ENCODE results near the gene CLIC6.
"Not testable (repeated sequence)": the region's sequence is repeated elsewhere in the genome, so short reads cannot be mapped to it uniquely, and the experiment has no call there.

The CLIC6 gene

DNA sequence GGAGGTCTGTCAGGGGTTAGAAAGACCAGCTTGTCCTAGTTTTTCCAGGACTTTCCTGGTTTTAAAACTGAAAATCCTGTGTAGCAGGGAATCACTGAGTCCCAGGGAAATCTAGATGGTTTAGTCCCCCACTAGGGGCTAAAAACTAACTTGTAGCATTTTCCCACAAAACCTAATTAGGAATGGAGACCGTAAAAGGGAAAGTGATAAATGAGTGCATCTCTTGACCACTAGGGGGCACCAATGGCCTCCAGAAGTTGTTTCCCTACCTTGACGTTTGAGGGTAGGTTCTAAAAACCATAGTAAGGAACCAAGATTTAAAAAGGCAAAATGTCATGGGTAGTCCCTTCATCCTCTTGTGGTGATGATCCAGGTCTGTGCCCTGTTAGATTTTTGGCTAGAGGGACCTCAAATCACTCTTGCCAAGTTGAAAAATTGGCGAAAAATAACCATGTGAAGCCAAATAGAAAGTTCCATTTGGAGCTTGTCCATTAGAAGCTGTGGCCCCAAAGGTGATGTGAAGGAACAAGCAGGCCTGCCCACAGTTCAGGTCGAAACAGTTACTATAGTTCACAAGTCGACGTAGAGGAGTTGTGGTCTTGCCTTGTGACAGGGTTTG lies 24.5 kb downstream of the CLIC6 start:
- DNase-seq: peak; percentile 43 to 86 (median 74)

DNA sequence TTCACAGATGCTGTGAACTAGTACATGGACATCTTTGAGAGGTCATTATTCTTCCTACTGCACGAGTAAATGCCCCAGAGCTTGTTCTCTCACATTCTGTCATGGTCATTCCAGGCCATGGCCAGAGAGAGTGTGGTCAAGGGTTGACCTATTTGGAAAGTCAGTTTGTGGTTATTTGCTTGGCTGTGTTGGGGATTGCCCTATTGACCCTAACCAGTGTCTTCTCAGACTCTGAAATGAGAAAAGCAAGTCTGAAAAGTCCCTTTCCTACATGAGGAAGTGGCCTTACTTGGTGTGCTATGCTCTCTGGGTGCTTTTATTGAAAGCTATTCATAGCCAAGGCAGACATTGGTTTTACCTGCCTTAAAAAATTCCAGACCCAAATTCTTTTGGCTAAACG lies 26.6 kb downstream of the CLIC6 start:
- no peak for DNase-seq

DNA sequence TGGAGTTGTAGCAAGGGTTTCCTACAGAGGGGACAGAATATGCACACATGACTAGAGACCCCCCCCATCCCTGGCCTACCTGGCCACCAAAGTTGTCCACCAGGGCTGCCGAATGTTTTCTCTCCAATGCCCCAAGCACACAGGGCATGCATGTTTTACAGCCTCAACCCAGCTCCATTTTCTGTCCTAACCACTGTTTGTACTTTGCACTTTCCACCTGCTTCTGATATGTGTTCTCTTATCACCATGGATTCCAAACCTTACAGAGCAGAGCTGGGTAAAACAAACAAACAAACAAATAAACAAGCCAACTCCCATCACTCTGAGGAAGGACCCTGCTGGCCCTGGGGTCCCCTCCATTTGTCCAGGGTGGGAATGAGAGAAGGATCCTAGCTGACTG lies 27.3 kb downstream of the CLIC6 start:
- no peak for DNase-seq

DNA sequence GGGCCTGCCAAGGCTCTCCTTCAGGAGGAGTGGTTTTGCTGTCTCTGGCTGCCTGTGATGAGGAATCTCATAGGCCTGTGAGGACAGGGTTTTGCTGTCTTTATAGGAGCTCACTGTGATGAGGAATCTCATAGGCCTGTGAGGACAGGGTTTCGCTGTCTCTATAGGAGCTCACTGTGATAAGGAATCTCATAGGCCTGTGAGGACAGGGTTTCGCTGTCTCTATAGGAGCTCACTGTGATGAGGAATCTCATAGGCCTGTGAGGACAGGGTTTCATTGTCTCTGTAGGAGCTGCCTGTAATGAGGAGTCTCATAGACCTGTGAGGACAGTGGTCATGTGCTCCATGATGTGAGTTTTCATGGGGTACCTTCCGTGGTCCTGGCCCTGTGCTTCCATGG lies 29.0 kb downstream of the CLIC6 start:
- no peak for DNase-seq

DNA sequence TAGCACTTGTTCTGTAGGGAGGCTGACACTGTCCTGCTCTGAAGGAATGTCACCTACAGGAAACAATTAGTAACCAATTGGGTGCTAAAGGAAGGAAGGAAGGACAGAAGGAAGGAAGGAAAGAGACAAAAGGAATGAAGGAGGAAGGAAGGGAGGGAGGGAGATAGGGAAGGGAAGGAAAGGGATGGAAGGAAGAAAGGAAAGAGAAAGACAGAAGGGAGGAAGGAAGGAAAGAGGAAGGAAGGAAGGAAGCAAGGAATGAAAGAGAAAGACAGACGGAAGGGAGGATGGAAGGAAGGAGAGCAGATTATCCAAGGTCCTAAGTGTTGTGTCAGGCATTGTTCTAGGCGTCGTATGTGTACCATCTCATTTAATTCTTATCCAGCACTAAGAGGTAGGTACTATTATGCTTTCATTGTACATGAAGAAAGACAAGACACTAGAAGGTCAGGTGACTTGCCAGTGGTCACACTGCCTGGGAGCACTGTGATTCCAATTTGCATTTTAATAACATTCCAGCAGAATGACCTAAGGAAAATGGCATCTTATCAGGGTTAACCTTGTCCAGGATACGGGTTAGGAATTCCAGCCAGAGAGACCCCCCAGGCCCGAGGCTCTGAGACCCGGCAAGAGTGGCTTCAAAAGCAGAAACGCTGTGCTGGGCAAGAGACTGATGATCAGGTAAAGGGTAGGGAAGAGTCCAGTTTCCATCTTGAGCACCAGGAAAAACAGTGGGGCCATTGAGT lies 29.6 kb downstream of the CLIC6 start:
- DNase-seq: no peak

DNA sequence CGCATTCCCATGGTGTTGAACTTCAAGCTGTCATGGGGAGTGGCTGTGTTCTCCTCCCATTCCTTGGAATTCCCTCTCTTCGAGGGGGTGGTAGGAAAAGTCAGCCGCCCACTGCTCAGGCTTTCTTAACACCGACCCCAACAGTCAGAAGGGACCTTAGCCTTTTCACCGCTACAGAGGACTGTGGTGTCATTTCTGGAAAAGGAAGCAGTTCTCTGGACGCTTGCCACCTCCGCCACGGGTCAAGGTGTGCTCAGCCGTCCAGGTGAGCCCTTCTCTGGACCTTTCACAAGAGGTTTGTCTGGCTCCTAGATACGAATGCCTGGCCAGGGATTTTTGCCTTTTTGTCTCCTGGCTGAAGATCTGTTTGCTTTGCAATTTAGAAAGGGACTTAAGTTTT lies 31.8 kb downstream of the CLIC6 start:
- DNase-seq: no peak

DNA sequence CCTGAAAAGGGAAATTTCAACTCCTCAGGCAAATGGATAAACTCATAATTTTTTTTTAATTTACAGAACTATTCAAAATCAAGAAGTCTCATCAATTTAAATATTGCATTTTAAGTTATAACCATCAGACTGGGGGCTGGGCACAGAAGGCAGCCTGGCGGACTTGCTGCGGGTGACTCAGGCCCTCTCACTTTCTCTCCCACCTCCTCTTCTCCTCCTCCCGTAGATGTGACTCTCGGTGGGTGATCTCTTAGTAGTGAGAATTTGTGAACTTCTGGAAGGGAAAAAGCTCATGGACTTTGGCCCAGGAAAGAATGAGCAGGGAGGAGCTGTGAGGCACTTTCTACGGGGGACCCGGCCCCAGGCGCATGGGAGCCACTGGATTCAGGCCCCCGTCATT lies 32.9 kb downstream of the CLIC6 start:
- no peak for DNase-seq

DNA sequence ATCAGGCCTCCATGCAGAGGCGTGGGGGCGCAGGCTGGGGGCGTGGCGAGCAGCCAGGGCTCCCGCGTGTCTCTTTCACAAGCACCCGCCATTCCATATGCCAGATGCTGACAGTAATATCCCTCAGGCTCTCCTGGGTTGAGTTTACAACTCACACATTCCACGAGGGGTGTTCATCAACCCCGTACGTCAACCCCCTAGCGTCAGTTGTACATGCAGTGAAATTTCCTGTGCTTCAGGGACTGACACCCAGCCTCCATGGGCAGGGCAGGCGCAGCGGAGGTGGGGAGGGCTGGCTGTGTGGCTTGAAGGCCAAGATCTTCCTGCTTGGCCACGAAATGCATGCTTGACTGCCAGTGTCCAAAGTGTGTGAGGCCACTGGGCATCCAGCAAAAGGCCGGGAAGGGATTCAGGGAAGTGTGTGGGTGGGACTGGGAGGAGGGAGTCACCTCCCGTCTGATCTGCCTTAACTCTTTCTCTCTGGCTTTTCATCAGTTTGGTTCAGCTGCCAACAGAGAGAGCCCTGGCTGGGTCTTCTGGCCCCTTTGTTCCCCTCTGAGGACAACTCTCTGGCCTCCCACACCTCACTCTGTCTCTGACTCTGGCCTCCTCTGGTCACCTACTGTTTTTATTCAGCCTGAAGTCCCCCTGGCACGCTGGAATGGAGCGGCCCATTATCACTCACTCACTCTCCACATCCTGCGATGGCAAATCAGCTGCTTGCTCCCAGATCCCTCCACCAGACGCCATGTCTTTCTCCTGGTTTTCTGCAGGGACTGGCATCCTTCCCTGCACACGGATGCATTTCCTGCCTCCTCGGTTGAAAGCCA lies 33.8 kb downstream of the CLIC6 start:
- DNase-seq: no peak

DNA sequence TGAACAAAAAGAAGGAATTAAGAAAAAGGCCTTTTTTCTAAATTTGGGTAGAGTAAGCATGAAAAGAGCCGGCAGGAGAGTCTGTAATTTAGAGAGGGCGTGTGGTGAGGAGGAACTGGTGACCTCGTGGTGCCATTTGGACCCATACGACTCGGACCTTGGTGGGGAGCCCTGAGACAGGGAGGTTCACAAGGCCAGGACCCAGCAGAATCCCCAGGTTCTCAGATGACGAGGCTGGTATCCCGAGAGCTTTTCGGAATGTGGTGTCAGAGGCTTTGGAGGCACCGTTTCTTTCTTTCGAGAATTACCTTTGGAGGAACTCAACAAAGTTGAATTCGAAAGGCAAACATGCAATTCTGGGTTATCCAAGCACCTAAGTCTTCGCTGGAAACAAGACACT lies 34.8 kb downstream of the CLIC6 start:
- no peak for DNase-seq

DNA sequence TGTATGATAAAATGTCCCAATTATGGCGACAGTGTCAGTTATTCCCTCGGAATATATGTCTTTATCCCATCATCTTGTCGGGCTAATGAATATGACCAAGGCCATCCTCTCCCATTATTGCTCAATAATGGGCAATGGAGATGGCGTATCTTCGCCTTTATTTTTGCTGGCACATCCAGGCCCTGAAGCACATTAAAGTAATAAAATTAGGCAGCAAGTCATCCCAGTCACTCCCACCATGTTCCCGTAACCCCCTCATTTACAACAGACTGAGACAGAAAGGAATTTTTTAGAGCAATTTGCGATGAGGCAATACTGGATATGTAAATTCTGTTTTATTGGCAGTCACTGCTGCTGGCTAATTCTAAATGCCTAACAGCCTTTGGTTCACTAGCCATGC lies 35.3 kb downstream of the CLIC6 start:
- no peak for DNase-seq

DNA sequence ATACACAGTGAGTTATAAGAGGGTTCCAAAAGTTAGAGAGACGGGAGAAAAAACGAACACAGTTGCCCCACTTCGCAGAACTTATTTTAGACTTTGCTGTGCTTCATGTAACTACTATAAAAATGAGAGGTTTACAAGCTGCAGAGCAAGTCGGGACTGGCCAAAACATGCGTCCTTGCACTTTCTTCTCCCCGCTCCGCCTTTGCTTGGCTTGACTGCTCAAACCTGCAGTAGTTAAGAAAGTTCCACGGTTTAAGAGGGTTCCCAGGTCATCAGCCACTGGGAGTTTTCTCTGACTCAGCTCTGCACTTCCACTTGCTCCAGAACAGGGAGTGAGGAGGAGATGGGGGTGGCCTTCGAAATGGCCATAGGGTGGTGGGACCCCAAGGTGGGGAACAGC lies 36.2 kb downstream of the CLIC6 start:
- DNase-seq: no peak

DNA sequence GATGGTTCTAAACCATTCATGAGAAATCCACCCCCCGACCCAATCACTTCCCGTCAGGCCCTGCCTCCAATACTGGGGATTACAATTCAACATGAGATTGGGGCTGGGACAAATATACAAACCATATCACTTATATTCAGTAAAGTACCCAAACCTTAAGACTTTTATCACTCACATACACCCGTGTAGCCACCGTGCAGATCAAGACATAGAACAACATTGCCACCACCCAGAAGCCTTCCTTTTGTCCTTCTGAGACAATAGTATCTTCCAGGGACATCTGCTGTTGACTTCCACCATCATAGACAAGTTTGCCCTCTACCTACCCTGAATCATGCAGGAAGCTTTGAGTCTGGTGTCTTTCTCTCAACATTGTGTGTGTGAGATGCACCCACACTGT lies 37.5 kb downstream of the CLIC6 start:
- DNase-seq: no peak

DNA sequence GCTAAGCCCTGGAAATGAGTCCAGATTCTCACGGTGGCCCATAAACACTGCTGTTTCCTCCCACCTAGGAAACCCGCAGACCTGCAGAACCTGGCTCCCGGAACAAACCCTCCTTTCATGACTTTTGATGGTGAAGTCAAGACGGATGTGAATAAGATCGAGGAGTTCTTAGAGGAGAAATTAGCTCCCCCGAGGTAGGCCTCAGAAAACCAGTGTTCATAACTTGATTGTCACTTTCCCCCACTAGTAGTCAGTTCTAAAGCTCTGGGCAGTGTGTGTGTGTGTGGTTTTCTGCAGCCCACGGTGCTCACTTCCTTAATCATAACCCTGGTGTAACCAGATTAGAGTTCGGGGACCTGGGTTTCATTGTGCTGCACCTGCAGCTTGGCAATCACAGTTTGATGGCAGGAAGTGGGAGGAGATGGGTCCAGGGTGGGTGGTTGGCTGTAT lies 39.1 kb downstream of the CLIC6 start:
- DNase-seq: peak in 1 of 3 experiments; percentile 33

DNA sequence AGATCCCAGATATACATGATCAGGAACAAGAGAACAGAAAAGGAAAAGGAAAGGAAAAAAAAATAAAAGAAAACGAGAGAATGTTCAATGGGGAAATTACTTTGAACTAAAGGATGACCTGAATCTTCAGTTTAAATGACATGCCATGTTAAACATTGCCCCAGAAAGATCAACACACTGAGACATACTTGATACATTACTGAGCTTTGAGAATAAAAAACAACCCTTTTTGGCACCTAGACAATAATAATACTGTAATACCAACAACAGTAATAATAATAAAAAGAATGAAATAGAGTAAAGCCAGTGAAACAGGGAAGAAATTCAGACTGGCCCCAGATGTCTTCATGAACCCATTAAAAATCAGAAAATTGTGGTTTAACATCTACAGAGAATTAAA lies 44.8 kb downstream of the CLIC6 start:
- DNase-seq: no peak

DNA sequence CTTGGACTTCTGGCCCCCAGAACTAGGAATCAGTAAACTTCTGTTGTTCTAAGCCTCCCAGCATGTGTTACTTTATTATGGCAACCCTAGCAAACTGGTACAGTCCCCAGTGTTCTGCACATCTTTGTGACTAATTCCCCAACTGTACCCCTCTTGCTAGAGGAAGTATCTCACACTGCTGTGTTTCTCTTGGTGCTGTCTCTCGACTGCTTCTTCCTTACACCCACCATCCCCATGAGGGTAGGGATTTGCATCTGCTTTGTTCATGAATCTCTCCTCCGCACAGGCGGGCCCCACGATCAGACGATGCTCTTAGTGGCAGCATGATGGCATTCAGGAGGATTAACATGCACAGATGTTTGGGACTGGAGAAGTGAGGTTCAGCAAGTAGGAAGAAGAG lies 46.7 kb downstream of the CLIC6 start:
- no peak for DNase-seq

DNA sequence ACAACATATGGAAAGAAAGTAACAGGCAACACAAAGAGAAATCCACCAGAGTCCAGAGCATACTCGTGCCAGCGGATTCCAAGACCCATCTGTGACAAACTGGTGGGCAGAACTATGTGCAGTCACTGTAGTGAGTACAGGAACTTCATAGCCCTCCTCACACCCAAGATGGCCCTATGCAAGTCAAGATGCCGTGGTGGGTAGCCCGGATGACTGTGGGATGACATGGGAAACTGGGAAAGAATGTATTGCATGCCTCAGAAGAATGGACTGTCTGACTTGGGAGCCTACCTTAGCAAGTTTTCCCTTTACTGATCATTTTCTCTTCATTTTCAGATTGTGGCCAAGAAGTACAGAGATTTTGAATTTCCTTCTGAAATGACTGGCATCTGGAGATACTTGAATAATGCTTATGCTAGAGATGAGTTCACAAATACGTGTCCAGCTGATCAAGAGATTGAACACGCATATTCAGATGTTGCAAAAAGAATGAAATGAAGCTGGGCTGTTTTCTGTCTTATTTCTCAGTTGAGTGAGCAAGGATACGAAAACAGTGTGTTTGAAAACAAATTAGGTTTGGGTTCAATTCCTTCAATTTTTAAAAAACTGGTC lies 47.3 kb downstream of the CLIC6 start:
- DNase-seq: no peak

DNA sequence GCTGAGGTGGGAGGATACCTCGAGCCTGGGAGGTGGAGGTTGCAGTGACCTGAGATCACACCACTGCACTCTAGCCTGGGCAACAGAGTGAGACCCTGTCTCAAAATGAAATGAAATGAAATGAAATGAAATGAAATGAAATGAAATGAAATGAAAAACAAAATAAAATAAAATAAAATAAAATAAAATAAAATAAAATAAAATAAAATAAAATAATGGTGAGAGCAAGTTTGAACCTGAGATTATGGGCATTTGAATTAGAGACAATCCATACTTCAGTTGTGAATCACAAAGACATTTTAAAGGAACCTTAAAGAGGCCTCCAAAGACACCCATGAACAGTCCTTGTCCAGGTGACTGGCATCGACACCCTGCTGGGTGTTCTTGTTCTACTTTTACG lies 49.7 kb downstream of the CLIC6 start:
- DNase-seq: not testable (repeated sequence)

DNA sequence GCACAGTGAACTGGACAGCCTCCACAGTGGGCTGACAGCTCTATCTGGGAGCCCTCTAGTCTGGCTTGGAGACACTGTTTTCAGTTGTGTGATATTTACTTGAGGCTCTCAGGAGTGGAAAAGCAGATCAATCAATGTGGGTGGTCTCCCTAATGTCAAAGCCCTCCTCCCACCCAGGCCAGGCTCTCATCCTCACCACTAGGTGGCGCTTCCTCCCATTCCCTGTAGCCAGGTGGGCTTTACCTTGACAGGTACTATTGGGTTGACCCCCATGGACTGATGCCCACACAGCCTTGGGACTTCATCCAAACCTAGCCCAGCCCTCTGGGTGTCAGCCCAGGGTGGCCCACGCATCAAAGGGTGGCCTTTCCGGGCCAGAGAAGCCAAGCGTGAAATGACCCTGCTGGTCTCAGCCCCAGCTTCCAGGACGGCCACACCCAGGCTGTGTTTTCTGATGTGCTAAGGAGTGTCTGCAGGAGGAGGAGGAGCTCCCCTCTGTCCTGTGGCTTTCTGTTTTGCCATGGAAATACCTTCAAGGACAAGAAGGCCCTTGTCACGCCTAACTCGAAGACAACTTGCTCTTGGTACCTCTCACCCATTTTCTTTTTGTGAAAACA lies 54.0 kb downstream of the CLIC6 start:
- no peak for DNase-seq

DNA sequence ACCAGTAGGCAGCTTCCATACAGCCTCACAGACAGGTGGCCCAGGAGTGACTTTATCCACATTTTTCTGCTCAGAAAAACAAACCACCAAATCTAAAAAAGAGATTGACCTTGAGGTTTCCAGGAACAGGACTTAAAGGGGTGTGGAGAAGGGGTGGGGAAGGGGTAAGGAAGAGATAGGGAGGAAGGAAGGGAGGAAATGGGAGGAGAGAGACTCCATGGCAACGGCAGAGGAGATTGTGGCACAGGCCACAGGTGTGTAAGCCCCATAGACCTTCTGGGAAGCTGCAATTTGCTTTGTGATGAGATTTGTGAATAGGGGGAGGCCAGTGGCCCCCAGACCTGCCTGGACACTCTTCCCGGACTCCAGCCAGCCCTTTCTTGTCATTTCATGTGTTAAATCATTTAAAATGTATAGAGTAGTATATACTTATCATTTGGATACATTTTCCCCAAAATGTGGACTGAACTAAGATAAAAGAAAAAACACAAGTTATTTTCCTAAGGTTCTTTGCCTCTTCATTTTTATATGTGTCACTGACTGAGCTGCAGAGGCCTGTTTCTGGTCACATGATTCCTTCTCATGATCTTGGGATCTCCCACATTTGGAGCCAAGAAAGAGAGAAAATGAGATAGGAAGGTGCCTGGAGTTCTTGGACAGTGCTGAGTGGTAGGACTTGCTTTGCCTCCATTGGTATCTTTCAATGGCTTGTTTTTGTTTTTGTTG lies 55.5 kb downstream of the CLIC6 start:
- peak in 2 of 3 experiments; percentile 18 to 53 for DNase-seq

DNA sequence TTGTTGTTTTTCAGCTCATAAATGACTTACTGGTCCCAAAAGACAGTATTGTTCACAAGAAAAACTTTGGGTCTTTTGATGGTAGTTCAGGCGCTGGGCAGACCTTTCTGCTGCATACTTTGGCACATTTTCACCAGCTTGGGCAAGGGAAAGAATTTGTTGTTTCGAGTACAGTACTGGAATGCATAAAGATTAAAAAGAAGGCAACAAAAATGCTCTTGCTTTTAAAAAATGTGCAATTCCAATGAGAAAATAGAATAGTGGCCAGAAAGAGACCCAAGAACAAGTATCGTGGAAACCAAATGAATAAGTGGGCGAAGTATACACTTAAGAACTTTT lies 56.0 kb downstream of the CLIC6 start:
- no peak for DNase-seq

DNA sequence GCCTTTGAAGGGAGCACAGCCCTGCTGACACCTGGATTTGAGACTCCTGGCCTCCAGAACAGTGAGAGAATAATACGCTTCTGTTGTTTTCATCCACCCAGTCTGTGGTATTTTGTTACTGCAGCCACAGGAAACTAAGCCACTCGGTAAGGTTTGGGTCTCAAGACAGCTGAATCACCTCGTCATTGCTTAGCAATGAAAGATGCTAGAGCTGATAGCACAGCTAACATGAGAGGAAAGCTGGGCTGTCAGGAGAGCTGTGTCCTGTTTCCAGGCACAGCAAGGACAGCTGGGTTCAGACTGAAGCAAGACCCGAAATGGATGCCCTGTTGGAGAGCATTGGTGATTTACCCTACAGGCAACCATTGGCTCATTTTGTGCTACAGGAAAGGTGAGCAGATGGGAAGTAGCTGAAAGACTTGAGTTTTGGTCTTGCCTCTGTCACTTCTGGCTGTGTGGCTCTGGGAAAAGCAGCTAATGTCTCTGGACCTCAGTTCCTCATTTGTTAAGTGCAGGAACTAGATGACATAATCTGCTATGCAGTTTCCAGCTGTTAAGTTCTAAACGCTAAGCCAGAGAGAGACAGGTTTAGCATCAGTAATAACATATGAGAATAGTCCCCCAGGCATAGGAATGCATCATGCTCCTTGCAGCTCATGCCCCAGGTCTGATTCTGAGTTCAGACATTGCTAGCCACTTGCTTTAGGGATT lies 58.0 kb downstream of the CLIC6 start:
- no peak for DNase-seq

DNA sequence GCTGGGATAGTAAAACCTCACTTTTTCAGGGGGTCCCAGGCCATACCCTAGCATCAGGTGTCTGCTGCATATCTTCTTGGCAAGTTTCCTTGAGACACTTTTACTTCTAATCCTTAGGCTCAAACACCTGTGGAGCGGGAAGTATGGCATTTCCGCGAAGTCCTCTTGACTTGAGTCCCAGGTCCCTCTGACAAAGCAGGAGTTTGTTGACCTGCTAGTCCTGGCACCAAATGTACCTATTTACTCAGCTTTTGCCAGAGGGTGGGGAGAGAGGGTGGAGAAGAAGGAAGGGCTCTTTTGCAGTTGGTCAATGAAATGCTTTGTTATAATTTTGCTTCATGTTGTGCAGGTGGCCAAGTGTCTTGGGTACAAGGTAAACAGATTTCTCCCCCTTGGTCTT lies 59.7 kb downstream of the CLIC6 start:
- DNase-seq: peak in 1 of 3 experiments; percentile 51
